GM21526 (cell line): Measurements from ENCODE around the gene SCNN1A.

Experiments used
- ATAC-seq: cut with Tn5 transposase; IDR thresholded peaks from one replicate; pipeline ENCODE4 v1.9.1; 2021; ENCODE audit warnings: moderate library complexity; ENCODE audit not compliant: unreplicated experiment, low FRiP score

The SCNN1A gene

GRCh38 chr12:6322352-6322751, 53.0 kb downstream of the SCNN1A start:
- ATAC-seq, result no peak

GRCh38 chr12:6321905-6322304, 53.5 kb downstream of the SCNN1A start:
- ATAC-seq, result no peak

- no peak for ATAC-seq
These were observed 55.9 kb downstream of the SCNN1A start for GRCh38 chr12:6319446-6319845.

- ATAC-seq, result no peak
These were observed 56.9 kb downstream of the SCNN1A start for GRCh38 chr12:6318440-6318879.

GRCh38 chr12:6317693-6318439, 57.5 kb downstream of the SCNN1A start:
- no peak for ATAC-seq

- no peak for ATAC-seq
These were observed 58.3 kb downstream of the SCNN1A start for GRCh38 chr12:6316921-6317692.

GRCh38 chr12:6315704-6316597, 59.4 kb downstream of the SCNN1A start:
- ATAC-seq, result no peak

- ATAC-seq, result no peak
These were observed 60.2 kb downstream of the SCNN1A start for GRCh38 chr12:6315184-6315583.

- ATAC-seq, result no peak
These were observed 60.6 kb downstream of the SCNN1A start for GRCh38 chr12:6314776-6315175.

- ATAC-seq, result no peak
These were observed 61.9 kb downstream of the SCNN1A start for GRCh38 chr12:6313326-6313940.

GRCh38 chr12:6312529-6313325, 62.6 kb downstream of the SCNN1A start:
- ATAC-seq, result no peak

GRCh38 chr12:6311822-6312528, 63.4 kb downstream of the SCNN1A start:
- no peak for ATAC-seq

- no peak for ATAC-seq
These were observed 64.4 kb downstream of the SCNN1A start for GRCh38 chr12:6310771-6311610.

GRCh38 chr12:6307529-6307928, 67.8 kb downstream of the SCNN1A start:
- no peak for ATAC-seq

GRCh38 chr12:6306599-6307220, 68.7 kb downstream of the SCNN1A start:
- ATAC-seq, result no peak

- no peak for ATAC-seq
These were observed 69.2 kb downstream of the SCNN1A start for GRCh38 chr12:6306151-6306550.

GRCh38 chr12:6303071-6303470, 72.3 kb downstream of the SCNN1A start:
- ATAC-seq, result no peak

GRCh38 chr12:6302621-6303020, 72.7 kb downstream of the SCNN1A start:
- ATAC-seq, result no peak
